ENCODE data around the gene ABCG8.

ABCG8 gene

GRCh38 chr2:43823751-43824150 lies 15.0 kb upstream of the ABCG8 start:
- TF ChIP-seq TCF12 (IDR thresholded peaks at IDR 0.05; ENCODE audit: low read depth) (no peak), TEAD4 (IDR thresholded peaks at IDR 0.05) (no peak), REST (IDR thresholded peaks at IDR 0.05; ENCODE audit: low read depth) (no peak), CEBPB (IDR thresholded peaks at IDR 0.05) (no peak), EGR1 (IDR thresholded peaks at IDR 0.05) (no peak), NFIC (IDR thresholded peaks at IDR 0.05) (no peak), RAD21 (IDR thresholded peaks at IDR 0.05; ENCODE audit: low read depth) (no peak), YY1 (IDR thresholded peaks at IDR 0.05; ENCODE audit: low read depth) (no peak), FOXM1 (IDR thresholded peaks at IDR 0.05; ENCODE audit: borderline replicate concordance, low read depth) (no peak), CREB1 (IDR thresholded peaks at IDR 0.05; ENCODE audit: low read depth) (no peak), TAF1 (IDR thresholded peaks at IDR 0.05; ENCODE audit: low read depth) (no peak), MAX (IDR thresholded peaks at IDR 0.05) (no peak), ZBTB7A (IDR thresholded peaks at IDR 0.05; ENCODE audit: low read depth) (no peak), EP300 (IDR thresholded peaks at IDR 0.05; ENCODE audit: borderline replicate concordance) (no peak)
- TF ChIP-seq, protein P1, sequence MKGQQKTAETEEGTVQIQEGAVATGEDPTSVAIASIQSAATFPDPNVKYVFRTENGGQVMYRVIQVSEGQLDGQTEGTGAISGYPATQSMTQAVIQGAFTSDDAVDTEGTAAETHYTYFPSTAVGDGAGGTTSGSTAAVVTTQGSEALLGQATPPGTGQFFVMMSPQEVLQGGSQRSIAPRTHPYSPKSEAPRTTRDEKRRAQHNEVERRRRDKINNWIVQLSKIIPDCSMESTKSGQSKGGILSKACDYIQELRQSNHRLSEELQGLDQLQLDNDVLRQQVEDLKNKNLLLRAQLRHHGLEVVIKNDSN (IDR thresholded peaks at IDR 0.05), result no peak

DNA sequence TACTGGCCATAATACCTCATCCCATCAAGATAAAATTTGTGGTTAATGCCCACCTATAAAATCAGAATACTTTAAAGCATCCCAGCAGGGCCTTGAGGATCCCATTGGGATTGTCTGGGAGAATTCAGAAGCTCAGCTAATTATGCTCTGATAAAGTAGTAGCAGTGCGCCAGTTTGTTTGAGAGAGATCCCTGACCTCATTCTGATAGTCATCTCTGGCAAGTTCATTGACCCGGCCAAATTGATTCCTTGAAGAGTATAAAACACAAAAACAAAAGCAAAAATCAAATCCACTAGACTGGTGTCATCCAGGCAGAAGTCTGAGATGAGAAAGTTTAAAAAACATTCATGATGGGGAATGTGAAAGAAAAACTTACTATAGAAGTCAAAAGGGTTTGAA lies 14.3 kb upstream of the ABCG8 start:
- TF ChIP-seq EGR1 (IDR thresholded peaks at IDR 0.05) (no peak), TEAD4 (IDR thresholded peaks at IDR 0.05) (no peak), YY1 (IDR thresholded peaks at IDR 0.05; ENCODE audit: low read depth) (no peak), MAX (IDR thresholded peaks at IDR 0.05) (no peak), EP300 (IDR thresholded peaks at IDR 0.05; ENCODE audit: borderline replicate concordance) (no peak), FOXM1 (IDR thresholded peaks at IDR 0.05; ENCODE audit: borderline replicate concordance, low read depth) (no peak), RAD21 (IDR thresholded peaks at IDR 0.05; ENCODE audit: low read depth) (no peak), TAF1 (IDR thresholded peaks at IDR 0.05; ENCODE audit: low read depth) (no peak), NFIC (IDR thresholded peaks at IDR 0.05) (no peak), REST (IDR thresholded peaks at IDR 0.05; ENCODE audit: low read depth) (no peak), ZBTB7A (IDR thresholded peaks at IDR 0.05; ENCODE audit: low read depth) (no peak), CREB1 (IDR thresholded peaks at IDR 0.05; ENCODE audit: low read depth) (no peak), CEBPB (IDR thresholded peaks at IDR 0.05) (no peak), TCF12 (IDR thresholded peaks at IDR 0.05; ENCODE audit: low read depth) (no peak)
- TF ChIP-seq, protein P1 (IDR thresholded peaks at IDR 0.05), result no peak

DNA sequence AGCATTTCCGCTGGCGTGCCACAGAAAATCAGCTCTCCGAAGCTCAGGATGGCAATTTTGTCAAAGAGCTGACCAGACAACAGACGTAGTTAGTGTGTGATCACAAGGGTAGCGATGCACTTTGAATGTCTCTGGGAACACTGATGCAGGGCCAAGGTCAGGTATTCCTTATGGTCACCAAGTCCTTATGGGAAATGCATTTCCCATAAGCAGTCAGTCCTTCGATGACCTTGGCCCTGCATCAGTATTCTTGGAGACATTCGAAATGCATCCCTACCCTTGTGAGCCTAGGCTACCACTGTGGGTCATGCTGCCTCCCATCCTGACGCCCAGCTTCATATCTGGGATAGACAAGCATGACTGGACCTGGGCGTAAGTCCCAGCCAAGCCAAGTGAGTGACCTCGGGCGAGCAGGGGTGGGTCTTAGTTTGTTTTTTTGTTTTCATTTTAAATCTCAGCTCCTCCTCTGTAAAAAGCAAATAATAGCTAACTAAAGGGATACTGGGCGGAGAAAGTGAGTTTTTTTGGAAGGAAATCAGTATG lies 13.7 kb upstream of the ABCG8 start:
- TF ChIP-seq TCF12 (IDR thresholded peaks at IDR 0.05; ENCODE audit: low read depth) (no peak), TEAD4 (IDR thresholded peaks at IDR 0.05) (no peak), MAX (IDR thresholded peaks at IDR 0.05) (no peak), REST (IDR thresholded peaks at IDR 0.05; ENCODE audit: low read depth) (no peak), CREB1 (IDR thresholded peaks at IDR 0.05; ENCODE audit: low read depth) (no peak), FOXM1 (IDR thresholded peaks at IDR 0.05; ENCODE audit: borderline replicate concordance, low read depth) (no peak), EGR1 (IDR thresholded peaks at IDR 0.05) (no peak), CEBPB (IDR thresholded peaks at IDR 0.05) (no peak), RAD21 (IDR thresholded peaks at IDR 0.05; ENCODE audit: low read depth) (no peak), NFIC (IDR thresholded peaks at IDR 0.05) (no peak), YY1 (IDR thresholded peaks at IDR 0.05; ENCODE audit: low read depth) (no peak), TAF1 (IDR thresholded peaks at IDR 0.05; ENCODE audit: low read depth) (no peak), ZBTB7A (IDR thresholded peaks at IDR 0.05; ENCODE audit: low read depth) (no peak), EP300 (IDR thresholded peaks at IDR 0.05; ENCODE audit: borderline replicate concordance) (no peak)
- TF ChIP-seq, protein P1 (IDR thresholded peaks at IDR 0.05), result no peak

Data from Ishikawa (cell line).